B cell (primary cell): ENCODE results near the gene TCF7L1. TPM values are rescaled to one million over a fixed set of nuclear protein-coding genes. Genes with fewer than 3 reads are reported as not detected.
"Not testable (repeated sequence)": the region's sequence is repeated elsewhere in the genome, so short reads cannot be mapped to it uniquely, and the experiment has no call there.

ENCODE experiments used
- ATAC-seq: fragments of 200-7000 bp; cut with Tn5 transposase; one replicate; pipeline ENCODE4 v1.10.0; 2021; ENCODE audit warnings: low read depth, mild to moderate bottlenecking, moderate number of reproducible peaks, moderate library complexity
- CTCF ChIA-PET: fragments of 350-600 bp; sonication (Branson Sonifier 250); formaldehyde crosslinking; loops from one replicate; lab custom pipeline; 2021; ENCODE audit warnings: antibody characterized with exemption, inconsistent platforms; lab: Charles Lee
- POLR2A ChIA-PET: fragments of 350-600 bp; sonication (Branson Sonifier 250); formaldehyde crosslinking; loops from one replicate; lab custom pipeline; 2021; ENCODE audit warnings: antibody characterized with exemption; lab: Charles Lee
- DNase-seq: peaks from one replicate; pipeline ENCODE4 v3.0.0; 2013
- H2AFZ ChIP-seq: 2 replicates; pipeline ENCODE4 v1.6.1; 2012; ENCODE audit warnings: mild to moderate bottlenecking, low read depth, low read length; ENCODE audit not compliant: insufficient read depth, poor library complexity, severe bottlenecking
- H3K27ac ChIP-seq, 2 donors: 1 replicate in 1 of 2; 2 replicates in 1 of 2; pipeline ENCODE4 v1.5.1; 2012 to 2013; ENCODE audit warnings: low read length in 2 of 2, mild to moderate bottlenecking in 2 of 2, moderate library complexity in 1 of 2
- H3K27me3 ChIP-seq, 4 experiments: fragments of 200-600 bp in 1 of 4; sonication (generic) in 1 of 4; replicated peaks in 1 of 4; 1 replicate in 2 of 4; 2 replicates in 2 of 4; pipeline versions ENCODE4 v1.6.1 to v1.7.0; 2013 to 2016; ENCODE audit warnings: low read length in 3 of 4, mild to moderate bottlenecking in 2 of 4, mixed read lengths in 1 of 4, moderate library complexity in 1 of 4; ENCODE audit not compliant: insufficient read depth in 4 of 4, control insufficient read depth in 3 of 4; ENCODE audit errors: control extremely low read depth in 1 of 4
- H3K36me3 ChIP-seq, 2 experiments: replicated peaks in 1 of 2; 1 replicate in 1 of 2; 2 replicates in 1 of 2; pipeline versions ENCODE4 v1.6.1 to v1.7.1; 2013; ENCODE audit warnings: low read length in 1 of 2; ENCODE audit not compliant: insufficient read depth in 2 of 2, control insufficient read depth in 1 of 2; ENCODE audit errors: control extremely low read depth in 1 of 2, extremely low read depth in 1 of 2
- H3K4me1 ChIP-seq, 2 donors: fragments of 200-600 bp in 1 of 2; sonication (generic) in 1 of 2; 1 replicate in 1 of 2; 2 replicates in 1 of 2; pipeline versions ENCODE4 v1.5.1 to v1.6.1; 2013 to 2017; ENCODE audit warnings: low read length in 2 of 2; ENCODE audit not compliant: control insufficient read depth in 2 of 2, insufficient read depth in 2 of 2
- H3K4me2 ChIP-seq: replicated peaks from 2 replicates; pipeline ENCODE3; 2012; ENCODE audit warnings: mild to moderate bottlenecking, low read depth, low read length; ENCODE audit not compliant: poor library complexity, severe bottlenecking
- H3K4me3 ChIP-seq, 5 experiments: fragments of 200-600 bp in 1 of 5; sonication (generic) in 1 of 5; 1 replicate in 3 of 5; 2 replicates in 2 of 5; pipeline versions ENCODE4 v1.5.1 to v1.7.0; 2011 to 2016; ENCODE audit warnings: low read length in 4 of 5, mild to moderate bottlenecking in 4 of 5, low read depth in 2 of 5, control low read depth in 1 of 5, moderate library complexity in 1 of 5; ENCODE audit not compliant: insufficient read depth in 1 of 5; ENCODE audit errors: control extremely low read depth in 1 of 5, extremely low read depth in 1 of 5
- H3K79me2 ChIP-seq: fragments of 200-600 bp; sonication (generic); one replicate; pipeline ENCODE4 v1.6.0; 2016; ENCODE audit warnings: low read length; ENCODE audit not compliant: control insufficient read depth, insufficient read depth
- H3K9ac ChIP-seq: fragments of 200-600 bp; sonication (generic); 2 replicates; pipeline ENCODE4 v1.6.1; 2017; ENCODE audit warnings: mild to moderate bottlenecking, low read length, moderate library complexity
- H3K9me3 ChIP-seq, 3 donors: one replicate each; pipeline versions ENCODE4 v1.6.1 to v1.7.1; 2013; ENCODE audit warnings: low read length in 2 of 3; ENCODE audit not compliant: control insufficient read depth in 2 of 3, insufficient read depth in 1 of 3; ENCODE audit errors: control extremely low read depth in 1 of 3
- H4K20me1 ChIP-seq: 2 replicates; pipeline ENCODE4 v1.6.0; 2012; ENCODE audit warnings: mild to moderate bottlenecking, low read length; ENCODE audit not compliant: insufficient read depth, control insufficient read depth, poor library complexity, severe bottlenecking
- H3K27ac Mint-ChIP-seq: one replicate; pipeline ENCODE4 v1.8.0; 2021; ENCODE audit warnings: mixed read lengths
- H3K27me3 Mint-ChIP-seq: one replicate; pipeline ENCODE4 v1.8.0; 2021; ENCODE audit warnings: mixed read lengths
- H3K4me1 Mint-ChIP-seq: one replicate; pipeline ENCODE4 v1.8.0; 2021; ENCODE audit warnings: mixed read lengths
- H3K4me3 Mint-ChIP-seq: one replicate; pipeline ENCODE4 v1.8.0; 2021; ENCODE audit warnings: mixed read lengths
- H3K9me3 Mint-ChIP-seq: one replicate; pipeline ENCODE4 v1.8.0; 2022; ENCODE audit warnings: mixed read lengths; ENCODE audit not compliant: insufficient read depth
- CTCF ChIP-seq: fragments of 200-600 bp; IDR thresholded peaks from one replicate; pipeline ENCODE4 v1.8.0; 2022; ENCODE audit warnings: antibody characterized with exemption, mild to moderate bottlenecking
- EZH2 ChIP-seq: IDR thresholded peaks from 2 replicates; pipeline ENCODE4 v1.6.1; 2012; ENCODE audit warnings: borderline replicate concordance, low read depth, mild to moderate bottlenecking, moderate library complexity, low read length; ENCODE audit not compliant: insufficient read depth, poor library complexity, severe bottlenecking
- WGBS: methylation state at CpG from one replicate; pipeline ENCODE4 v1.1.5; 2013; ENCODE audit warnings: missing lambda C conversion rate; ENCODE audit not compliant: insufficient coverage; 5-methylcytosine and 5-hydroxymethylcytosine counted together
- intact Hi-C: fragments of 100-400 bp; cut with micrococcal nuclease; formaldehyde crosslinking; loops from one replicate; pipeline ENCODE4 v1.10.0; 2022
- polyA plus RNA-seq: library from polyadenylated mRNA; depleted of rRNA; stranded (reverse); fragments of >200 nt; gene quantifications from 2 replicates; pipeline ENCODE4 v1.2.3, GENCODE V29; 2012
- total RNA-seq, 2 donors: library from RNA; stranded (reverse); fragments of 120-200 nt in 1 of 2; gene quantifications; 1 replicate in 1 of 2; 2 replicates in 1 of 2; pipeline versions ENCODE4 v1.2.3 to v1.2.4, GENCODE V29; 2013 to 2022

TCF7L1 gene
- total and polyA plus RNA-seq, 2 donors (not counting 1 experiment from before 2014, with no cell fraction given) = 0.67 to 0.81 TPM

- Histone ChIP-seq H3K9me3 (no peaks in the 10 kb centered on the region), H4K20me1 (no peaks in the 10 kb centered on the region), H3K4me3 (no peak overlapping the region), H3K79me2 (no peaks in the 10 kb centered on the region), H3K4me1 (no peaks in the 10 kb centered on the region), H3K36me3 (peaks cover 0 to 14% of the 10 kb centered on the region in 2 experiments), H2AFZ (no peak overlapping the region), H3K4me2 (no peak overlapping the region), H3K9ac (no peak overlapping the region), H3K27me3 (no peaks in the 10 kb centered on the region), H3K27ac (no peak overlapping the region)
- 97% methylated on average over 24 of the region's 30 CpGs for WGBS
- no peak overlapping the region for H3K27ac Mint-ChIP-seq
- intact Hi-C loops = no loop called here
- TF ChIP-seq CTCF (no peak), EZH2 (no peak)
- no peaks in the 10 kb centered on the region for H3K27me3 Mint-ChIP-seq
- no peaks in the 10 kb centered on the region for H3K9me3 Mint-ChIP-seq
- CTCF ChIA-PET = no interaction called here
- no peak for ATAC-seq
- no peak for DNase-seq
- H3K4me1 Mint-ChIP-seq = no peaks in the 10 kb centered on the region
- POLR2A ChIA-PET = no interaction called here
- no peak overlapping the region for H3K4me3 Mint-ChIP-seq
Measured at GRCh38 chr2:85341269-85342029, 208.3 kb downstream of the TCF7L1 start.

- TF ChIP-seq EZH2 = no peak
- no peak for TF ChIP-seq CTCF
- Mint-ChIP-seq H3K4me1 (no peaks in the 10 kb centered on the region), H3K9me3 (no peaks in the 10 kb centered on the region), H3K27ac (peak overlapping the region; percentile 20), H3K27me3 (no peaks in the 10 kb centered on the region), H3K4me3 (no peak overlapping the region)
- CTCF ChIA-PET = no interaction called here
- POLR2A ChIA-PET = no interaction called here
- ATAC-seq (no peak), DNase-seq (no peak)
- Histone ChIP-seq H3K36me3 (peaks cover 0 to 14% of the 10 kb centered on the region in 2 experiments), H3K27ac (no peak overlapping the region), H3K9ac (no peak overlapping the region), H3K79me2 (no peaks in the 10 kb centered on the region), H3K4me3 (no peak overlapping the region), H3K4me2 (no peak overlapping the region), H3K9me3 (no peaks in the 10 kb centered on the region), H3K4me1 (no peaks in the 10 kb centered on the region), H3K27me3 (no peaks in the 10 kb centered on the region), H4K20me1 (no peaks in the 10 kb centered on the region), H2AFZ (no peak overlapping the region)
- WGBS = 100% methylated on average over 2 of the region's 3 CpGs
- intact Hi-C loops = no loop called here
Measured at GRCh38 chr2:85342156-85342555, 209.0 kb downstream of the TCF7L1 start.

- H3K79me2 ChIP-seq, H3K27me3 ChIP-seq, H2AFZ ChIP-seq, H3K4me3 ChIP-seq, H4K20me1 ChIP-seq, H3K4me2 ChIP-seq, H3K9ac ChIP-seq, intact Hi-C loops, H3K27ac ChIP-seq, POLR2A ChIA-PET, H3K9me3 ChIP-seq, H3K27ac Mint-ChIP-seq, H3K9me3 Mint-ChIP-seq, DNase-seq, ATAC-seq, H3K27me3 Mint-ChIP-seq, H3K4me3 Mint-ChIP-seq, H3K4me1 ChIP-seq, H3K4me1 Mint-ChIP-seq, CTCF ChIA-PET: not testable (repeated sequence)
- WGBS = 96% methylated on average over 9 of the region's 10 CpGs
- peaks cover 0 to 21% of the 10 kb centered on the region in 2 experiments for H3K36me3 ChIP-seq
Measured at GRCh38 chr2:85343207-85343895, 210.2 kb downstream of the TCF7L1 start.
